Astrocyte (in vitro differentiated cells and primary cell): ENCODE data around the gene ALCAM.

Source experiments
- EZH2 ChIP-seq: IDR thresholded peaks from 2 replicates; pipeline ENCODE4 v1.6.1; 2012; ENCODE audit warnings: mild to moderate bottlenecking, low read length, inconsistent platforms; ENCODE audit not compliant: insufficient read depth
- TF ChIP-seq, protein P1 (sequence below): IDR thresholded peaks from 2 replicates; pipeline ENCODE4 v1.5.1; 2011; ENCODE audit warnings: low read depth, mild to moderate bottlenecking, inconsistent platforms, low read length, moderate library complexity; ENCODE audit not compliant: insufficient read depth

DNA sequence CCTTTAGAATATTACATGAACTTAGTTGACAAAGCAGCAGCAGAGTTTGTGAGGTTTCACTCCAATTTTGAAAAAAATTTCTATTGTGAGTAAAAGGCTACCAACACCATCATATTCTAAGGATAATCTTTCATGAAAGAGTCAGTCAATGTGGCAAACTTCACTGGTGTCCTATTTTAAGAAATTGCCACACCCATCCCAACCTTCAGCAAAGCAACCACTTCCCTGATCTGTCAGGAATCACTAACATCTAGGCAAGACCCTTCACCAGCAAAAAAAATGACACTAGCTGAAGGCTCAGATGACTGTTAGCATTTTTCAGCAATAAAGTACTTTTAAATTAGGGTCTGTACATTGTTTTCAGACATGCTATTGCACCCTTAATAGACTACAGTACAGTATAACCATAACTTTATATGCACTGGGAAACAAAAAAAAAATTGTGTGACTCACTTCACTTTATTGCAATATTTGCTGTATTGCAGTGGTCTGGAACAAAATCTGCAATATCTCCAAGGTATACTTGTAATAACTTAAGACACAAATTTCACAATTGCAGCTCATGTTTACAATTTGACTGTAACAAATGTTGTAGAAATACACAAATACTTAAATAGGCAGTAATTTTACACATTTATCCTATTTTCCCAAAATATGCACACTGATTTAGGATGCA, 38.9 kb upstream of the ALCAM start:
- TF ChIP-seq, protein P1, sequence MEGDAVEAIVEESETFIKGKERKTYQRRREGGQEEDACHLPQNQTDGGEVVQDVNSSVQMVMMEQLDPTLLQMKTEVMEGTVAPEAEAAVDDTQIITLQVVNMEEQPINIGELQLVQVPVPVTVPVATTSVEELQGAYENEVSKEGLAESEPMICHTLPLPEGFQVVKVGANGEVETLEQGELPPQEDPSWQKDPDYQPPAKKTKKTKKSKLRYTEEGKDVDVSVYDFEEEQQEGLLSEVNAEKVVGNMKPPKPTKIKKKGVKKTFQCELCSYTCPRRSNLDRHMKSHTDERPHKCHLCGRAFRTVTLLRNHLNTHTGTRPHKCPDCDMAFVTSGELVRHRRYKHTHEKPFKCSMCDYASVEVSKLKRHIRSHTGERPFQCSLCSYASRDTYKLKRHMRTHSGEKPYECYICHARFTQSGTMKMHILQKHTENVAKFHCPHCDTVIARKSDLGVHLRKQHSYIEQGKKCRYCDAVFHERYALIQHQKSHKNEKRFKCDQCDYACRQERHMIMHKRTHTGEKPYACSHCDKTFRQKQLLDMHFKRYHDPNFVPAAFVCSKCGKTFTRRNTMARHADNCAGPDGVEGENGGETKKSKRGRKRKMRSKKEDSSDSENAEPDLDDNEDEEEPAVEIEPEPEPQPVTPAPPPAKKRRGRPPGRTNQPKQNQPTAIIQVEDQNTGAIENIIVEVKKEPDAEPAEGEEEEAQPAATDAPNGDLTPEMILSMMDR, result no peak
- TF ChIP-seq EZH2, result no peak
